PC-9 (cell line): Measurements from ENCODE around the gene TMEM258.

Source experiments
- CTCF ChIP-seq: fragments of 200-600 bp; sonication (generic); conservative IDR thresholded peaks from 2 replicates; pipeline ENCODE4 v1.6.1; 2017; ENCODE audit warnings: mixed run types, antibody characterized with exemption, mild to moderate bottlenecking, moderate library complexity
- EZH2 ChIP-seq: fragments of 200-600 bp; sonication (generic); IDR thresholded peaks from 2 replicates; pipeline ENCODE4 v1.8.0; 2017; ENCODE audit warnings: antibody characterized with exemption, low read depth

- TF ChIP-seq CTCF = no peak
- TF ChIP-seq EZH2 = no peak
Observed at GRCh38 chr11:61814247-61814957, 22.0 kb upstream of the TMEM258 start.
